Activated T-cell treated with anti-CD3 and anti-CD28 coated beads, Interleukin-2, amount 50 U/mL, for 1 hour (primary cell): ENCODE measurements around the gene FSIP1.
A peak's percentile ranks its signal among the peaks of the same experiment; 100 is the strongest.
"Not testable (repeated sequence)": the region's sequence is repeated elsewhere in the genome, so short reads cannot be mapped to it uniquely, and the experiment has no call there.

Experiments used
- DNase-seq: peaks from one replicate; pipeline ENCODE4 v3.0.0-alpha.2; 2020

The FSIP1 gene

GRCh38 chr15:39782441-39783138 is at the start of gene FSIP1:
TSS of gene FSIP1 (minus strand) at chr15:39782841. CDS start at chr15:39776524, 6,317 bp downstream.
- peak; percentile 98 for DNase-seq

- no peak for DNase-seq
Measured at GRCh38 chr15:39830166-39830565, 47.5 kb upstream of the FSIP1 start.

GRCh38 chr15:39828374-39828931 is 45.8 kb upstream of the FSIP1 start:
- no peak for DNase-seq

- DNase-seq: no peak
Measured at GRCh38 chr15:39826975-39827374, 44.3 kb upstream of the FSIP1 start.

GRCh38 chr15:39823634-39824033 is 41.0 kb upstream of the FSIP1 start:
- no peak for DNase-seq

GRCh38 chr15:39820050-39820602 is 37.5 kb upstream of the FSIP1 start:
- DNase-seq: no peak

- no peak for DNase-seq
Measured at GRCh38 chr15:39819533-39819932, 36.9 kb upstream of the FSIP1 start.

GRCh38 chr15:39817892-39818291 is 35.3 kb upstream of the FSIP1 start:
- DNase-seq: no peak

GRCh38 chr15:39814489-39814888 is 31.8 kb upstream of the FSIP1 start:
- no peak for DNase-seq

- DNase-seq: not testable (repeated sequence)
Measured at GRCh38 chr15:39812651-39813050, 30.0 kb upstream of the FSIP1 start.

- DNase-seq: no peak
Measured at GRCh38 chr15:39808909-39809308, 26.3 kb upstream of the FSIP1 start.

GRCh38 chr15:39807791-39808190 is 25.1 kb upstream of the FSIP1 start:
- DNase-seq: no peak

- DNase-seq: no peak
Measured at GRCh38 chr15:39804026-39804425, 21.4 kb upstream of the FSIP1 start.

GRCh38 chr15:39803016-39803415 is 20.4 kb upstream of the FSIP1 start:
- no peak for DNase-seq

- peak; percentile 20 for DNase-seq
Measured at GRCh38 chr15:39801641-39802309, 19.1 kb upstream of the FSIP1 start.

- DNase-seq: no peak
Measured at GRCh38 chr15:39799552-39800011, 16.9 kb upstream of the FSIP1 start.

GRCh38 chr15:39798382-39798781 is 15.7 kb upstream of the FSIP1 start:
- no peak for DNase-seq

- no peak for DNase-seq
Measured at GRCh38 chr15:39797407-39797806, 14.8 kb upstream of the FSIP1 start.

- DNase-seq: no peak
Measured at GRCh38 chr15:39796601-39797000, 14.0 kb upstream of the FSIP1 start.

GRCh38 chr15:39795486-39795885 is 12.8 kb upstream of the FSIP1 start:
- DNase-seq: no peak

GRCh38 chr15:39794954-39795353 is 12.3 kb upstream of the FSIP1 start:
- DNase-seq: no peak

- no peak for DNase-seq
Measured at GRCh38 chr15:39793923-39794322, 11.3 kb upstream of the FSIP1 start.

GRCh38 chr15:39792844-39793335 is 10.2 kb upstream of the FSIP1 start:
- DNase-seq: no peak
